ENCODE results near the gene TRAPPC11. TPM values are rescaled to one million over a fixed set of nuclear protein-coding genes. Genes with fewer than 3 reads are reported as not detected.

Gene TRAPPC11
- total and polyA plus RNA-seq, 2 of the 13 experiments (the other 11 are each of a cell fraction or from before 2014, with no cell fraction given): 18.0 to 23.2 TPM

DNA sequence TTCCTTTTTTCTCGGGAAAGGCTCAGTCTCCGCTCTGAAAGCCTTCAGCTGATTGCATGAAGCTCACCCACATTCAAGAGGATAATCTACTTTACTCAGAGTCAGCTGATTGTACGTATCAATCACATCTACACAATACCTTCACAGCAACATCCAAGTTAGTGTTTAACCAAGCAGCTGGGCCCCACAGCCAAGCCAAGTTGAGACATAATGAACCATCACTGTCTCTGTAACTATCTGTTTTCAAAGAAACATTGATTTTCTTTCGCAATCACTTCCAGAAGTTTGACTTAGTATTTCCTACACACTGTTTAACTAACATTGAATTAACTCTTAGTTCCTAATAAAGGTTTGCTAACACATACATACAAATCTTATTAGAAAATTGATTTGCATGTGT is 40.4 kb upstream of the TRAPPC11 start (continued):
- TF ChIP-seq, protein P1, sequence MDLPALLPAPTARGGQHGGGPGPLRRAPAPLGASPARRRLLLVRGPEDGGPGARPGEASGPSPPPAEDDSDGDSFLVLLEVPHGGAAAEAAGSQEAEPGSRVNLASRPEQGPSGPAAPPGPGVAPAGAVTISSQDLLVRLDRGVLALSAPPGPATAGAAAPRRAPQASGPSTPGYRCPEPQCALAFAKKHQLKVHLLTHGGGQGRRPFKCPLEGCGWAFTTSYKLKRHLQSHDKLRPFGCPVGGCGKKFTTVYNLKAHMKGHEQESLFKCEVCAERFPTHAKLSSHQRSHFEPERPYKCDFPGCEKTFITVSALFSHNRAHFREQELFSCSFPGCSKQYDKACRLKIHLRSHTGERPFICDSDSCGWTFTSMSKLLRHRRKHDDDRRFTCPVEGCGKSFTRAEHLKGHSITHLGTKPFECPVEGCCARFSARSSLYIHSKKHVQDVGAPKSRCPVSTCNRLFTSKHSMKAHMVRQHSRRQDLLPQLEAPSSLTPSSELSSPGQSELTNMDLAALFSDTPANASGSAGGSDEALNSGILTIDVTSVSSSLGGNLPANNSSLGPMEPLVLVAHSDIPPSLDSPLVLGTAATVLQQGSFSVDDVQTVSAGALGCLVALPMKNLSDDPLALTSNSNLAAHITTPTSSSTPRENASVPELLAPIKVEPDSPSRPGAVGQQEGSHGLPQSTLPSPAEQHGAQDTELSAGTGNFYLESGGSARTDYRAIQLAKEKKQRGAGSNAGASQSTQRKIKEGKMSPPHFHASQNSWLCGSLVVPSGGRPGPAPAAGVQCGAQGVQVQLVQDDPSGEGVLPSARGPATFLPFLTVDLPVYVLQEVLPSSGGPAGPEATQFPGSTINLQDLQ (CRISPR knock-in tag; IDR thresholded peaks at IDR 0.05): no peak
- TF ChIP-seq, protein P2, sequence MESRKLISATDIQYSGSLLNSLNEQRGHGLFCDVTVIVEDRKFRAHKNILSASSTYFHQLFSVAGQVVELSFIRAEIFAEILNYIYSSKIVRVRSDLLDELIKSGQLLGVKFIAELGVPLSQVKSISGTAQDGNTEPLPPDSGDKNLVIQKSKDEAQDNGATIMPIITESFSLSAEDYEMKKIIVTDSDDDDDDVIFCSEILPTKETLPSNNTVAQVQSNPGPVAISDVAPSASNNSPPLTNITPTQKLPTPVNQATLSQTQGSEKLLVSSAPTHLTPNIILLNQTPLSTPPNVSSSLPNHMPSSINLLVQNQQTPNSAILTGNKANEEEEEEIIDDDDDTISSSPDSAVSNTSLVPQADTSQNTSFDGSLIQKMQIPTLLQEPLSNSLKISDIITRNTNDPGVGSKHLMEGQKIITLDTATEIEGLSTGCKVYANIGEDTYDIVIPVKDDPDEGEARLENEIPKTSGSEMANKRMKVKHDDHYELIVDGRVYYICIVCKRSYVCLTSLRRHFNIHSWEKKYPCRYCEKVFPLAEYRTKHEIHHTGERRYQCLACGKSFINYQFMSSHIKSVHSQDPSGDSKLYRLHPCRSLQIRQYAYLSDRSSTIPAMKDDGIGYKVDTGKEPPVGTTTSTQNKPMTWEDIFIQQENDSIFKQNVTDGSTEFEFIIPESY (CRISPR knock-in tag; IDR thresholded peaks at IDR 0.05): 0 out of 2 replicates have a peak, but pooled peaks have one; percentile 34
- no peak for TF ChIP-seq ZNF34 (CRISPR knock-in tag; IDR thresholded peaks at IDR 0.05; ENCODE audit: borderline replicate concordance)
- TF ChIP-seq, protein P3, sequence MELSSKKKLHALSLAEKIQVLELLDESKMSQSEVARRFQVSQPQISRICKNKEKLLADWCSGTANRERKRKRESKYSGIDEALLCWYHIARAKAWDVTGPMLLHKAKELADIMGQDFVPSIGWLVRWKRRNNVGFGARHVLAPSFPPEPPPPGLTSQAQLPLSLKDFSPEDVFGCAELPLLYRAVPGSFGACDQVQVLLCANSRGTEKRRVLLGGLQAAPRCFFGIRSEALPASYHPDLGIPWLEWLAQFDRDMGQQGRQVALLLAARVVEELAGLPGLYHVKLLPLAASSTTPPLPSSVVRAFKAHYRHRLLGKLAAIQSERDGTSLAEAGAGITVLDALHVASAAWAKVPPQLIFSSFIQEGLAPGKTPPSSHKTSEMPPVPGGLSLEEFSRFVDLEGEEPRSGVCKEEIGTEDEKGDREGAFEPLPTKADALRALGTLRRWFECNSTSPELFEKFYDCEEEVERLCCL (CRISPR knock-in tag; IDR thresholded peaks at IDR 0.05; ENCODE audit: borderline replicate concordance): no peak
- no peak for TF ChIP-seq ZNF224 (CRISPR knock-in tag; IDR thresholded peaks at IDR 0.05)
- peak; percentile 91 for TF ChIP-seq MIXL1 (CRISPR knock-in tag; IDR thresholded peaks at IDR 0.05)
- TF ChIP-seq, protein P4, sequence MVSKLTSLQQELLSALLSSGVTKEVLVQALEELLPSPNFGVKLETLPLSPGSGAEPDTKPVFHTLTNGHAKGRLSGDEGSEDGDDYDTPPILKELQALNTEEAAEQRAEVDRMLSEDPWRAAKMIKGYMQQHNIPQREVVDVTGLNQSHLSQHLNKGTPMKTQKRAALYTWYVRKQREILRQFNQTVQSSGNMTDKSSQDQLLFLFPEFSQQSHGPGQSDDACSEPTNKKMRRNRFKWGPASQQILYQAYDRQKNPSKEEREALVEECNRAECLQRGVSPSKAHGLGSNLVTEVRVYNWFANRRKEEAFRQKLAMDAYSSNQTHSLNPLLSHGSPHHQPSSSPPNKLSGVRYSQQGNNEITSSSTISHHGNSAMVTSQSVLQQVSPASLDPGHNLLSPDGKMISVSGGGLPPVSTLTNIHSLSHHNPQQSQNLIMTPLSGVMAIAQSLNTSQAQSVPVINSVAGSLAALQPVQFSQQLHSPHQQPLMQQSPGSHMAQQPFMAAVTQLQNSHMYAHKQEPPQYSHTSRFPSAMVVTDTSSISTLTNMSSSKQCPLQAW (CRISPR knock-in tag; IDR thresholded peaks at IDR 0.05): peak; percentile 80
- TF ChIP-seq, protein P5, sequence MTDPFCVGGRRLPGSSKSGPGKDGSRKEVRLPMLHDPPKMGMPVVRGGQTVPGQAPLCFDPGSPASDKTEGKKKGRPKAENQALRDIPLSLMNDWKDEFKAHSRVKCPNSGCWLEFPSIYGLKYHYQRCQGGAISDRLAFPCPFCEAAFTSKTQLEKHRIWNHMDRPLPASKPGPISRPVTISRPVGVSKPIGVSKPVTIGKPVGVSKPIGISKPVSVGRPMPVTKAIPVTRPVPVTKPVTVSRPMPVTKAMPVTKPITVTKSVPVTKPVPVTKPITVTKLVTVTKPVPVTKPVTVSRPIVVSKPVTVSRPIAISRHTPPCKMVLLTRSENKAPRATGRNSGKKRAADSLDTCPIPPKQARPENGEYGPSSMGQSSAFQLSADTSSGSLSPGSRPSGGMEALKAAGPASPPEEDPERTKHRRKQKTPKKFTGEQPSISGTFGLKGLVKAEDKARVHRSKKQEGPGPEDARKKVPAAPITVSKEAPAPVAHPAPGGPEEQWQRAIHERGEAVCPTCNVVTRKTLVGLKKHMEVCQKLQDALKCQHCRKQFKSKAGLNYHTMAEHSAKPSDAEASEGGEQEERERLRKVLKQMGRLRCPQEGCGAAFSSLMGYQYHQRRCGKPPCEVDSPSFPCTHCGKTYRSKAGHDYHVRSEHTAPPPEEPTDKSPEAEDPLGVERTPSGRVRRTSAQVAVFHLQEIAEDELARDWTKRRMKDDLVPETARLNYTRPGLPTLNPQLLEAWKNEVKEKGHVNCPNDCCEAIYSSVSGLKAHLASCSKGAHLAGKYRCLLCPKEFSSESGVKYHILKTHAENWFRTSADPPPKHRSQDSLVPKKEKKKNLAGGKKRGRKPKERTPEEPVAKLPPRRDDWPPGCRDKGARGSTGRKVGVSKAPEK (CRISPR knock-in tag; IDR thresholded peaks at IDR 0.05; ENCODE audit: borderline replicate concordance): 0 out of 2 replicates have a peak, but pooled peaks have one; percentile 40
- no peak for TF ChIP-seq PRMT3 (CRISPR knock-in tag; IDR thresholded peaks at IDR 0.05; ENCODE audit: borderline replicate concordance, low read depth)
- TF ChIP-seq LCORL (IDR thresholded peaks at IDR 0.05): no peak
- no peak for TF ChIP-seq LCORL (CRISPR knock-in tag; IDR thresholded peaks at IDR 0.05)
- no peak; the same call in 1 of the 2 replicates for TF ChIP-seq RXRA (CRISPR knock-in tag; IDR thresholded peaks at IDR 0.05)
- TF ChIP-seq NONO (IDR thresholded peaks at IDR 0.05): no peak
- no peak; the same call in 1 of the 2 replicates for TF ChIP-seq NONO (CRISPR knock-in tag; conservative IDR thresholded peaks at IDR 0.05)
- no peak for TF ChIP-seq JUN (CRISPR knock-in tag; IDR thresholded peaks at IDR 0.05)
- peak; percentile 58; the same call in 1 of the 2 replicates for TF ChIP-seq HOXA3 (CRISPR knock-in tag; IDR thresholded peaks at IDR 0.05)
- TF ChIP-seq, protein P6, sequence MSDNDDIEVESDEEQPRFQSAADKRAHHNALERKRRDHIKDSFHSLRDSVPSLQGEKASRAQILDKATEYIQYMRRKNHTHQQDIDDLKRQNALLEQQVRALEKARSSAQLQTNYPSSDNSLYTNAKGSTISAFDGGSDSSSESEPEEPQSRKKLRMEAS (IDR thresholded peaks at IDR 0.05): peak; percentile 20; the same call in 1 of the 2 replicates
- no peak for TF ChIP-seq ZNF83 (CRISPR knock-in tag; IDR thresholded peaks at IDR 0.05; ENCODE audit: borderline replicate concordance)
- peak; percentile 42; the same call in 1 of the 2 replicates for TF ChIP-seq ZSCAN31 (CRISPR knock-in tag; IDR thresholded peaks at IDR 0.05; ENCODE audit: low read depth)
